Measurements from ENCODE around the gene ADM. TPM values are rescaled to one million over a fixed set of nuclear protein-coding genes. Genes with fewer than 3 reads are reported as not detected.

ADM gene
- total and polyA plus RNA-seq, 2 experiments from 2014 or later = 75.8 to 95.9 TPM

- peaks cover 27% of the 10 kb centered on the region for H3K36me3 Mint-ChIP-seq (ENCODE audit: low read depth)
- H2AFZ ChIP-seq = no peak overlapping the region
- H3K4me3 ChIP-seq = no peak overlapping the region
- no peak overlapping the region for H3K4me2 ChIP-seq
- H3K79me2 ChIP-seq (replicated peaks; ENCODE audit: insufficient read depth) = peaks cover under 1% of the 10 kb centered on the region; the same call in 1 of the 2 replicates
- peaks cover 21% of the 10 kb centered on the region for H3K27me3 Mint-ChIP-seq (ENCODE audit: insufficient read depth, low read depth, poor library complexity)
- no peaks in the 10 kb centered on the region for H3K9me2 ChIP-seq (ENCODE audit: insufficient read depth)
- peaks cover 4% of the 10 kb centered on the region for H3F3A ChIP-seq (replicated peaks; ENCODE audit: low read depth)
- no peak overlapping the region for H3K27ac ChIP-seq (ENCODE audit: low read depth)
- peaks cover 27% of the 10 kb centered on the region for H3K4me1 Mint-ChIP-seq
- H3K4me1 ChIP-seq (ENCODE audit: insufficient read depth) = peaks cover 30% of the 10 kb centered on the region
- TF ChIP-seq ZNF114 (CRISPR knock-in tag; IDR thresholded peaks at IDR 0.05) (no peak), EZH2phosphoT487 (IDR thresholded peaks at IDR 0.05; ENCODE audit: unreplicated experiment) (no peak), ETS1 (IDR thresholded peaks at IDR 0.05) (no peak), JUNB (IDR thresholded peaks at IDR 0.05; ENCODE audit: unreplicated experiment) (no peak), CTCF (conservative IDR thresholded peaks at IDR 0.05; ENCODE audit: low read depth in 2 of 2) (0 out of 4 replicates have a peak, but pooled peaks of 1 of the 2 experiments have one; percentile 24), STAT1 (IDR thresholded peaks at IDR 0.05; ENCODE audit: unreplicated experiment) (no peak), ZNF331 (CRISPR knock-in tag; IDR thresholded peaks at IDR 0.05; ENCODE audit: low read depth) (no peak), CREB1 (CRISPR knock-in tag; IDR thresholded peaks at IDR 0.05; ENCODE audit: low read depth) (no peak), REST (IDR thresholded peaks at IDR 0.05; ENCODE audit: unreplicated experiment) (no peak)
- H3K36me3 ChIP-seq (ENCODE audit: insufficient read depth) = no peaks in the 10 kb centered on the region
- peaks cover 35% of the 10 kb centered on the region for H3K27me3 ChIP-seq (ENCODE audit: insufficient read depth)
- H3K9me3 Mint-ChIP-seq = no peaks in the 10 kb centered on the region; the same call in 1 of the 3 replicates
- H4K20me1 ChIP-seq (replicated peaks; ENCODE audit: insufficient read depth) = no peaks in the 10 kb centered on the region
- DNase-seq (ENCODE audit: low spot score) (no peak), ATAC-seq (no peak)
- no peak overlapping the region for H3K4me3 Mint-ChIP-seq
- no peak overlapping the region for H3K27ac Mint-ChIP-seq
Measured at GRCh38 chr11:10298342-10298741, 6.5 kb upstream of the ADM start.
